Sigmoid colon (tissue), 4 donors: ENCODE data around the gene TIGAR.

Source experiments
- CTCF ChIP-seq, 4 experiments: fragments of 450-650 bp in 3 of 4; fragments of 200-600 bp in 1 of 4; IDR thresholded peaks; one replicate each; pipeline ENCODE4 v1.5.1; 2016 to 2019; ENCODE audit warnings: antibody characterized with exemption in 4 of 4, mild to moderate bottlenecking in 3 of 4, moderate library complexity in 2 of 4
- EP300 ChIP-seq, 4 donors: sonication (generic); formaldehyde crosslinking; IDR thresholded peaks; one replicate each; pipeline ENCODE4 v1.6.1; 2017; ENCODE audit warnings: antibody characterized with exemption in 4 of 4
- POLR2A ChIP-seq, 2 donors: fragments of 450-650 bp; IDR thresholded peaks; one replicate each; pipeline ENCODE4 v1.6.1; 2016; ENCODE audit warnings: antibody characterized with exemption in 2 of 2, mild to moderate bottlenecking in 2 of 2, moderate library complexity in 2 of 2
- POLR2AphosphoS5 ChIP-seq, 4 donors: sonication (generic); formaldehyde crosslinking; IDR thresholded peaks; one replicate each; pipeline ENCODE4 v1.6.1; 2017; ENCODE audit warnings: antibody characterized with exemption in 4 of 4

GRCh38 chr12:4355156-4356040 lies 34.4 kb downstream of the TIGAR start:
- no peak for TF ChIP-seq CTCF (IDR thresholded peaks at IDR 0.05)
- no peak for TF ChIP-seq POLR2A (IDR thresholded peaks at IDR 0.05)
- no peak for TF ChIP-seq EP300 (IDR thresholded peaks at IDR 0.05)
- no peak for TF ChIP-seq POLR2AphosphoS5 (IDR thresholded peaks at IDR 0.05)
